Measurements from ENCODE around the gene ZSCAN10.

- TF ChIP-seq, protein P1, sequence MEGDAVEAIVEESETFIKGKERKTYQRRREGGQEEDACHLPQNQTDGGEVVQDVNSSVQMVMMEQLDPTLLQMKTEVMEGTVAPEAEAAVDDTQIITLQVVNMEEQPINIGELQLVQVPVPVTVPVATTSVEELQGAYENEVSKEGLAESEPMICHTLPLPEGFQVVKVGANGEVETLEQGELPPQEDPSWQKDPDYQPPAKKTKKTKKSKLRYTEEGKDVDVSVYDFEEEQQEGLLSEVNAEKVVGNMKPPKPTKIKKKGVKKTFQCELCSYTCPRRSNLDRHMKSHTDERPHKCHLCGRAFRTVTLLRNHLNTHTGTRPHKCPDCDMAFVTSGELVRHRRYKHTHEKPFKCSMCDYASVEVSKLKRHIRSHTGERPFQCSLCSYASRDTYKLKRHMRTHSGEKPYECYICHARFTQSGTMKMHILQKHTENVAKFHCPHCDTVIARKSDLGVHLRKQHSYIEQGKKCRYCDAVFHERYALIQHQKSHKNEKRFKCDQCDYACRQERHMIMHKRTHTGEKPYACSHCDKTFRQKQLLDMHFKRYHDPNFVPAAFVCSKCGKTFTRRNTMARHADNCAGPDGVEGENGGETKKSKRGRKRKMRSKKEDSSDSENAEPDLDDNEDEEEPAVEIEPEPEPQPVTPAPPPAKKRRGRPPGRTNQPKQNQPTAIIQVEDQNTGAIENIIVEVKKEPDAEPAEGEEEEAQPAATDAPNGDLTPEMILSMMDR (optimal IDR thresholded peaks at IDR 0.05 in 1 of 3, IDR thresholded peaks at IDR 0.05 in 1 of 3, conservative IDR thresholded peaks at IDR 0.05 in 1 of 3; ENCODE audit: extremely low read depth in 1 of 3, insufficient read depth in 2 of 3, low read length in 3 of 3): no peak
- TF ChIP-seq EZH2 (IDR thresholded peaks at IDR 0.05; ENCODE audit: low read length): no peak
These were observed 21.3 kb upstream of the ZSCAN10 start for GRCh38 chr16:3120435-3120834.

All from keratinocyte (primary cell).